Panc1 (cell line): ENCODE results near the gene SYT2. TPM values are rescaled to one million over a fixed set of nuclear protein-coding genes. Genes with fewer than 3 reads are reported as not detected.

Experiments
- ATAC-seq: fragments of 200-7000 bp; cut with Tn5 transposase; 2 replicates; pipeline ENCODE4 v1.9.1; 2020; ENCODE audit warnings: mild to moderate bottlenecking, moderate library complexity
- BruUV-seq: library from RNA; stranded (reverse); fragments of 400-500 nt; replicated peaks from 2 replicates; lab custom pipeline; 2021; lab: Mats Ljungman, UMichigan
- CTCF ChIA-PET: fragments of 300-600 bp; sonication (Branson Sonifier 250); formaldehyde crosslinking; loops from one replicate; lab custom pipeline; 2022; ENCODE audit warnings: antibody characterized with exemption; lab: Charles Lee
- POLR2A ChIA-PET: fragments of 300-600 bp; sonication (Branson Sonifier 250); formaldehyde crosslinking; loops from one replicate; lab custom pipeline; 2022; ENCODE audit warnings: antibody characterized with exemption; lab: Charles Lee
- DNase-seq: peaks from one replicate; pipeline ENCODE4 v3.0.0-alpha.2; 2010; ENCODE audit warnings: low read depth, low spot score
- H3K27ac ChIP-seq: 2 replicates; pipeline ENCODE4 v1.5.1; 2011; ENCODE audit warnings: mild to moderate bottlenecking, low read length, inconsistent platforms
- H3K27me3 ChIP-seq: fragments of 200-500 bp; sonication (Bioruptor generic); 2 replicates; pipeline ENCODE4 v1.6.0; 2014; ENCODE audit warnings: low read length, inconsistent platforms; ENCODE audit not compliant: control insufficient read depth, insufficient read depth
- H3K36me3 ChIP-seq: fragments of 200-500 bp; sonication (Bioruptor generic); 2 replicates; pipeline ENCODE4 v1.5.1; 2014; ENCODE audit warnings: inconsistent platforms, mild to moderate bottlenecking, low read length, moderate library complexity; ENCODE audit not compliant: control insufficient read depth, insufficient read depth
- H3K4me1 ChIP-seq: 2 replicates; pipeline ENCODE4 v1.5.1; 2011; ENCODE audit warnings: inconsistent platforms, mild to moderate bottlenecking, low read length, moderate library complexity; ENCODE audit not compliant: control insufficient read depth, insufficient read depth
- H3K4me3 ChIP-seq, 2 experiments: 2 replicates each; pipeline ENCODE4 v1.5.1; 2011 to 2012; ENCODE audit warnings: low read depth in 2 of 2, low read length in 2 of 2, mild to moderate bottlenecking in 2 of 2, inconsistent platforms in 1 of 2, moderate library complexity in 1 of 2
- H3K9me3 ChIP-seq: fragments of 200-500 bp; sonication (Bioruptor generic); 2 replicates; pipeline ENCODE4 v1.5.1; 2014; ENCODE audit warnings: low read depth, mild to moderate bottlenecking, inconsistent platforms, low read length, moderate library complexity; ENCODE audit not compliant: control insufficient read depth, insufficient read depth
- CTCF ChIP-seq: fragments of 450-650 bp; IDR thresholded peaks from 2 replicates; pipeline ENCODE4 v1.5.1; 2017; ENCODE audit warnings: mild to moderate bottlenecking
- POLR2AphosphoS5 ChIP-seq: IDR thresholded peaks from 2 replicates; pipeline ENCODE4 v1.6.1; 2012; ENCODE audit warnings: mild to moderate bottlenecking, low read depth, low read length, moderate library complexity
- REST ChIP-seq, 2 experiments: IDR thresholded peaks; 2 replicates each; pipeline ENCODE4 v1.6.1; 2011 to 2012; ENCODE audit warnings: low read depth in 2 of 2, control low read depth in 1 of 2, low read length in 1 of 2, mild to moderate bottlenecking in 1 of 2, moderate library complexity in 1 of 2; ENCODE audit not compliant: insufficient read depth in 1 of 2
- SIN3A ChIP-seq: IDR thresholded peaks from 2 replicates; pipeline ENCODE4 v1.6.1; 2012; ENCODE audit warnings: low read depth, mild to moderate bottlenecking, low read length, moderate library complexity, borderline replicate concordance; ENCODE audit not compliant: insufficient read depth
- TCF7L2 ChIP-seq: IDR thresholded peaks from 2 replicates; pipeline ENCODE4 v1.6.1; 2011; ENCODE audit warnings: mild to moderate bottlenecking, low read depth, low read length, inconsistent platforms
- in situ Hi-C: cut with HindIII; loops from 2 replicates; pipeline ENCODE4 v1.10.0; 2016; ENCODE audit warnings: low sequenced_read_pairs, low pct_unique_long_range_greater_than_20kb
- intact Hi-C: fragments of 100-400 bp; cut with micrococcal nuclease; formaldehyde crosslinking; loops from one replicate; pipeline ENCODE4 v1.10.0; 2022; ENCODE audit not compliant: unreplicated experiment
- total RNA-seq: library from RNA; stranded (reverse); gene quantifications from one replicate; pipeline ENCODE4 v1.2.1, GENCODE V29; 2021; ENCODE audit not compliant: unreplicated experiment

The SYT2 gene
- total RNA-seq, 1 experiment from 2014 or later: 0.03 TPM

- intact Hi-C loops: no loop called here
- Histone ChIP-seq H3K27me3 (peaks cover 6% of the 10 kb centered on the region; the same call in 1 of the 2 replicates), H3K9me3 (0 out of 2 replicates have a peak, but pooled peaks cover 3% of the 10 kb centered on the region), H3K4me3 (no peak overlapping the region), H3K27ac (no peak overlapping the region), H3K4me1 (no peaks in the 10 kb centered on the region), H3K36me3 (no peaks in the 10 kb centered on the region)
- no TSS peak for BruUV-seq
- DNase-seq (no peak), ATAC-seq (no peak)
- in situ Hi-C loops: no loop called here
- CTCF ChIA-PET: no interaction called here
- POLR2A ChIA-PET: no interaction called here
- TF ChIP-seq SIN3A (no peak), REST (IDR thresholded peaks at IDR 0.05; ENCODE audit: insufficient read depth in 1 of 2, low read depth in 2 of 2, low read length in 1 of 2) (no peak), TCF7L2 (no peak), CTCF (no peak), POLR2AphosphoS5 (no peak)
Observed at GRCh38 chr1:202682477-202682876, 27.8 kb downstream of the SYT2 start.

GRCh38 chr1:202681736-202682420 is 28.4 kb downstream of the SYT2 start:
- intact Hi-C loops: no loop called here
- Histone ChIP-seq H3K4me3 (no peak overlapping the region), H3K27ac (no peak overlapping the region), H3K36me3 (no peaks in the 10 kb centered on the region), H3K27me3 (peaks cover 9% of the 10 kb centered on the region), H3K4me1 (no peaks in the 10 kb centered on the region), H3K9me3 (0 out of 2 replicates have a peak, but pooled peaks cover 7% of the 10 kb centered on the region)
- no peak for DNase-seq
- CTCF ChIA-PET: no interaction called here
- POLR2A ChIA-PET: no interaction called here
- no peak for ATAC-seq
- in situ Hi-C loops: no loop called here
- no TSS peak for BruUV-seq
- TF ChIP-seq CTCF (no peak), POLR2AphosphoS5 (no peak), REST (IDR thresholded peaks at IDR 0.05; ENCODE audit: insufficient read depth in 1 of 2, low read depth in 2 of 2, low read length in 1 of 2) (no peak), TCF7L2 (no peak), SIN3A (no peak)
